GM23248 (cell line): ENCODE results near the gene DOCK3. TPM values are rescaled to one million over a fixed set of nuclear protein-coding genes. Genes with fewer than 3 reads are reported as not detected.

Experiments used
- DNase-seq: peaks from one replicate; pipeline ENCODE4 v3.0.0-alpha.2; 2015
- H2AFZ ChIP-seq: fragments of 200-600 bp; sonication (generic); 2 replicates; pipeline ENCODE4 v1.6.1; 2016; ENCODE audit warnings: antibody characterized with exemption
- H3F3A ChIP-seq: fragments of 200-600 bp; sonication (generic); 2 replicates; pipeline ENCODE4 v1.6.1; 2016; ENCODE audit warnings: mild to moderate bottlenecking, antibody characterized with exemption, mixed run types; ENCODE audit not compliant: insufficient read depth
- H3K27ac ChIP-seq: fragments of 200-600 bp; sonication (generic); 2 replicates; pipeline ENCODE4 v1.5.1; 2016; ENCODE audit warnings: mild to moderate bottlenecking
- H3K27me3 ChIP-seq: fragments of 200-600 bp; sonication (generic); replicated peaks from 2 replicates; pipeline ENCODE4 v1.6.1; 2016; ENCODE audit warnings: mild to moderate bottlenecking; ENCODE audit not compliant: insufficient read depth
- H3K36me3 ChIP-seq: fragments of 200-600 bp; sonication (generic); 2 replicates; pipeline ENCODE4 v1.6.1; 2016; ENCODE audit warnings: low read depth, mild to moderate bottlenecking
- H3K4me1 ChIP-seq: fragments of 200-600 bp; sonication (generic); 2 replicates; pipeline ENCODE4 v1.6.1; 2016; ENCODE audit warnings: mild to moderate bottlenecking; ENCODE audit not compliant: insufficient read depth
- H3K4me2 ChIP-seq: fragments of 200-600 bp; sonication (generic); one replicate; pipeline ENCODE4 v1.6.1; 2016; ENCODE audit warnings: mild to moderate bottlenecking; ENCODE audit not compliant: unreplicated experiment
- H3K4me3 ChIP-seq: fragments of 200-600 bp; sonication (generic); 2 replicates; pipeline ENCODE4 v1.5.1; 2016; ENCODE audit warnings: mild to moderate bottlenecking
- H3K79me2 ChIP-seq: fragments of 200-600 bp; sonication (generic); 2 replicates; pipeline ENCODE4 v1.6.1; 2016; ENCODE audit warnings: mild to moderate bottlenecking; ENCODE audit not compliant: insufficient read depth
- H3K9ac ChIP-seq: fragments of 200-600 bp; sonication (generic); 2 replicates; pipeline ENCODE4 v1.6.1; 2016; ENCODE audit warnings: mild to moderate bottlenecking
- H3K9me2 ChIP-seq: fragments of 200-600 bp; sonication (generic); 2 replicates; pipeline ENCODE4 v1.6.1; 2016; ENCODE audit warnings: mixed run types, mild to moderate bottlenecking, moderate library complexity; ENCODE audit not compliant: insufficient read depth
- H3K9me3 ChIP-seq: fragments of 200-600 bp; sonication (generic); one replicate; pipeline ENCODE4 v1.6.1; 2017; ENCODE audit warnings: low read depth
- H4K20me1 ChIP-seq: fragments of 200-600 bp; sonication (generic); 2 replicates; pipeline ENCODE4 v1.6.0; 2016; ENCODE audit not compliant: insufficient read depth
- EZH2 ChIP-seq: fragments of 200-600 bp; sonication (generic); IDR thresholded peaks from 2 replicates; pipeline ENCODE4 v1.6.1; 2018; ENCODE audit warnings: antibody characterized with exemption, mild to moderate bottlenecking; ENCODE audit not compliant: insufficient read depth, poor library complexity, severe bottlenecking
- EZH2phosphoT487 ChIP-seq: fragments of 200-600 bp; sonication (generic); IDR thresholded peaks from 2 replicates; pipeline ENCODE4 v1.6.1; 2018; ENCODE audit warnings: antibody characterized with exemption, moderate library complexity, mild to moderate bottlenecking, low read depth; ENCODE audit not compliant: insufficient read depth
- WGBS, 2 experiments: methylation state at CpG; one replicate each; pipeline ENCODE4 v1.1.6; 2015 to 2017; ENCODE audit warnings: low lambda C conversion rate in 2 of 2, low coverage in 1 of 2; ENCODE audit errors: missing lambda C conversion rate in 2 of 2; 5-methylcytosine and 5-hydroxymethylcytosine counted together
- in situ Hi-C: fragments of 300-500 bp; cut with MboI; formaldehyde crosslinking; loops from 2 replicates; pipeline ENCODE4 v1.15.0; 2020
- polyA plus RNA-seq: library from polyadenylated mRNA; unstranded; fragments of >200 nt; fragmentation: Nextera tagmentation; extraction: Ambion mirVana; gene quantifications from 2 replicates; pipeline ENCODE4 v1.2.1, GENCODE V29; 2016
- total RNA-seq: library from RNA; depleted of rRNA; stranded (reverse); fragments of >200 nt; shearing (Covaris generic); gene quantifications from 2 replicates; pipeline ENCODE4 v1.2.3, GENCODE V29; 2014

DOCK3 gene
- total and polyA plus RNA-seq, 2 experiments from 2014 or later = 0.23 to 0.43 TPM

DNA sequence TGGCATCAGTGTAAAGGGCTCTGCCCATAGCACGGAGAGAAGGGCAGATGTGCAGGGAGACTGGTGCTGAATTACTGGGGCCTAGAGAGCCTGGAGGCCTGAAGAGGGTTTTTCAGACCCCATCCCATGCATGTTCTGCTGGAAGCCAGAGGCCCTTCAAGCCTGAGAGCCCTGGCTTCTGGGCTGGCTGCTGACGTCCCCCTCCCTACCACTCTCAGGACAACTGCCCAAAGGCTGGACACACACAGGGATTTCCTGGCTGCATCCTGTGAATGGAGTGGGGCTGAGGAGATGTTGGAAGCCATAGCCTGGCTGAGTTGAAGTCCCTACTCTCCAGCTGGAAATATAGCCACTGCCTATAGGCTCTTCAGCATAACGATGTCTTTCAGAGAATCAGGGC lies 16.9 kb upstream of the DOCK3 start:
- Histone ChIP-seq H3K9ac (no peak overlapping the region), H3K4me3 (no peak overlapping the region), H3K36me3 (no peaks in the 10 kb centered on the region), H4K20me1 (no peaks in the 10 kb centered on the region), H3K9me2 (no peaks in the 10 kb centered on the region), H3K4me2 (peak overlapping the region; percentile 34), H3K79me2 (no peaks in the 10 kb centered on the region), H3K4me1 (peaks cover 22% of the 10 kb centered on the region), H3K27ac (peak overlapping the region; percentile 46), H3F3A (no peaks in the 10 kb centered on the region), H3K27me3 (no peaks in the 10 kb centered on the region), H3K9me3 (no peaks in the 10 kb centered on the region), H2AFZ (no peak overlapping the region)
- TF ChIP-seq EZH2 (no peak), EZH2phosphoT487 (no peak)
- WGBS, 2 experiments = 95 to 100% methylated on average over 3 of the region's 3 CpGs
- in situ Hi-C loops = no loop called here
- no peak for DNase-seq

DNA sequence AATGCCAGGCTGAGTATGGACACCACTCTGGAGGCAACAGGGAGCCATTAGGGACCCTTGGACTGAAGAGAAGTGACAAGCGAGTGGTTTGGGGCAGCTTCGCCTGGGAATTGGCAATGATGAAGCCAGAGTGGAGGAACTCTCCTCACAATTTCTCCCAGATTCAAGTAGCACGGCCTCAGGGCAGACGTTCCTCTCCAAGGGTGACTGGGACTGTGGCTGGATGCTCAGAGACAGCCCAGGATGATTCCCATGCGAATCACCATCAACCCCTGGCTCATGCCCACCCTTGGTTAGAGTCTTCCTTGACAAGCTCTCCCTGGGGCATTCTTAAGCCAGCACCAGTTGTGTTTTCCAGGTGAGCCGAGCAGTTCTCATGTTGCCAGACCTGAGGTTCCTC lies 16.3 kb upstream of the DOCK3 start:
- Histone ChIP-seq H3K4me2 (peak overlapping the region; percentile 34), H2AFZ (no peak overlapping the region), H3K9ac (no peak overlapping the region), H3K27ac (peak overlapping the region; percentile 46), H3F3A (no peaks in the 10 kb centered on the region), H3K4me1 (peaks cover 26% of the 10 kb centered on the region), H3K79me2 (no peaks in the 10 kb centered on the region), H3K9me3 (no peaks in the 10 kb centered on the region), H3K27me3 (no peaks in the 10 kb centered on the region), H3K9me2 (no peaks in the 10 kb centered on the region), H3K36me3 (no peaks in the 10 kb centered on the region), H4K20me1 (no peaks in the 10 kb centered on the region), H3K4me3 (no peak overlapping the region)
- in situ Hi-C loops = no loop called here
- DNase-seq = peak; percentile 90
- WGBS, 2 experiments = 58 to 67% methylated on average over 6 of the region's 6 CpGs
- no peak for TF ChIP-seq EZH2
- no peak for TF ChIP-seq EZH2phosphoT487

DNA sequence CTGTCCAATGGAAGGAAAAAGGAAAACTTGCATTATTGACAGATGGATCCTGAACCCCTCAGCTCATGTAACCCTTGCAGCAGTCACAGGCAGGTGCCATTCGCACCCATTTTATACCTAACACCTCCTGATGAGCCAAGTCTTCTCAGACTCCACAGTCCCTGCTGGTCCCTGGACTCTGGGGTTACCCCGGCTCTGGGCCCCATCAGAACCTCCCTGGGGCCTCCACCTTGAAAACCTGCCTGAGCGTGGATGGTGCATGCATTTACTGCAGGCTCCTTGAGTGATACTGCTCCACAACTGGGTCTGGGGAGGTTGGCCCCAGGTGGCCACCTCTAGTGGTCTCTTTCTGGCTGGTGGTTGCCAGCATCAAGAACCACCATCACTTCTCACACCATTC lies 15.9 kb upstream of the DOCK3 start:
- in situ Hi-C loops = no loop called here
- Histone ChIP-seq H3F3A (no peaks in the 10 kb centered on the region), H3K27me3 (no peaks in the 10 kb centered on the region), H3K9ac (no peak overlapping the region), H3K4me3 (no peak overlapping the region), H3K79me2 (no peaks in the 10 kb centered on the region), H3K9me2 (no peaks in the 10 kb centered on the region), H3K4me2 (no peak overlapping the region), H4K20me1 (no peaks in the 10 kb centered on the region), H2AFZ (no peak overlapping the region), H3K9me3 (no peaks in the 10 kb centered on the region), H3K4me1 (peaks cover 26% of the 10 kb centered on the region), H3K36me3 (no peaks in the 10 kb centered on the region), H3K27ac (no peak overlapping the region)
- WGBS, 2 experiments = 91 to 100% methylated on average over 3 of the region's 3 CpGs
- TF ChIP-seq EZH2 = no peak
- no peak for TF ChIP-seq EZH2phosphoT487
- DNase-seq = no peak

DNA sequence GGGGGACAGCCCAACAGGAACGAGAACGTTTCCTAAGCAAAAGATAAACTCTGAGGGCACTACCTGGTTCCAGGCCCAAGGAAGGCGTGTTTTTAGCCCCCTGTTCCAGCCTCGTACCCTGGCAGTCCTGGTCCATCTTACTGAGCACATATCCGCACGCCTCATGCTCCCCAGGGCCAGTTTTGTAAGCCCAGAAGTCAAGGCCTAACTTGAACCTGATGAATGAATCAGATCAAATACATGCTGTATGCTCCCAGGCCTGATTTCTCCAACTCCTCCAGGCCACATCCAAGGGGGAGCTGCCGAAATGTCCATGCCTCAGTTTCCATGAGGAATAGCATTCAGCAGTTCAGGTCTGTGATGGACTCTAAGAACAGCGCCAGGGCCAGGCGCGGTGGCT lies 14.3 kb upstream of the DOCK3 start:
- no peak for DNase-seq
- Histone ChIP-seq H3F3A (0 out of 2 replicates have a peak, but pooled peaks cover 8% of the 10 kb centered on the region), H3K9ac (no peak overlapping the region), H3K4me3 (no peak overlapping the region), H3K4me1 (peaks cover 24% of the 10 kb centered on the region), H2AFZ (no peak overlapping the region), H3K9me3 (no peaks in the 10 kb centered on the region), H3K27me3 (no peaks in the 10 kb centered on the region), H4K20me1 (no peaks in the 10 kb centered on the region), H3K4me2 (no peak overlapping the region), H3K9me2 (no peaks in the 10 kb centered on the region), H3K36me3 (no peaks in the 10 kb centered on the region), H3K27ac (no peak overlapping the region), H3K79me2 (no peaks in the 10 kb centered on the region)
- TF ChIP-seq EZH2 (no peak), EZH2phosphoT487 (no peak)
- WGBS, 2 experiments = 90 to 92% methylated on average over 10 of the region's 10 CpGs
- in situ Hi-C loops = no loop called here

DNA sequence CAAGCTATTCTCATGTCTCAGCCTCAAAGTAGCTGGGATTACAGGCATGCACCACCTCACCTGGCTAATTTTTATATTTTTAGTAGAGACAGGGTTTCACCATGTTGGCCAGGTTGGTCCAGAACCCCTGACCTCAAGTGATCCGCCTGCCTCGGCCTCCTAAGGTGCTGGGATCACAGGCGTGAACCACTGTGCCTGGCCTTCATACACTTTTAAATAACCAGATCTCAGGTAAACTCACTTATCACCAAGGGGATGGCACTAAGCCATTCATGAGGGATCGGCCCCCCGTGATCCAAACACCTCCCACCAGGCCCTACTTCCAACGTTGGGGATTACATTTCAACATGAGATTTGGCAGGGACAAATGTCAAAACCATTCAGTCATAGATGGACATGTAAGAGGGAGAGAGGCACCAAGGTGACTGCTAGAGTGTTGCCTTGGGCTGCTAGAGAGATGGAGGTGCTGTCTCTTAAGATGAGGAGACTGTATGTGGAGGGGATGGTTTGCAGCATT lies 13.3 kb upstream of the DOCK3 start:
- DNase-seq = no peak

More for the DNA sequence above, 13.3 kb upstream of the DOCK3 start:
- Histone ChIP-seq H3K9me2 (no peaks in the 10 kb centered on the region), H3K36me3 (no peaks in the 10 kb centered on the region), H3K27me3 (no peaks in the 10 kb centered on the region), H3K4me2 (no peak overlapping the region), H3K79me2 (no peaks in the 10 kb centered on the region), H2AFZ (no peak overlapping the region), H4K20me1 (no peaks in the 10 kb centered on the region), H3K27ac (no peak overlapping the region), H3K4me3 (no peak overlapping the region), H3K4me1 (peaks cover 30% of the 10 kb centered on the region), H3K9ac (no peak overlapping the region), H3F3A (0 out of 2 replicates have a peak, but pooled peaks cover 11% of the 10 kb centered on the region), H3K9me3 (no peaks in the 10 kb centered on the region)
- TF ChIP-seq EZH2phosphoT487 = no peak
- TF ChIP-seq EZH2 = no peak
- WGBS, 2 experiments = 69 to 70% methylated on average over 6 of the region's 6 CpGs
- in situ Hi-C loops = no loop called here
